Measurements from ENCODE around the gene EGFR.

EGFR gene

GRCh38 chr7:55177589-55178261 is 158.9 kb downstream of the EGFR start:
- DNase-seq, result peak; percentile 78

DNA sequence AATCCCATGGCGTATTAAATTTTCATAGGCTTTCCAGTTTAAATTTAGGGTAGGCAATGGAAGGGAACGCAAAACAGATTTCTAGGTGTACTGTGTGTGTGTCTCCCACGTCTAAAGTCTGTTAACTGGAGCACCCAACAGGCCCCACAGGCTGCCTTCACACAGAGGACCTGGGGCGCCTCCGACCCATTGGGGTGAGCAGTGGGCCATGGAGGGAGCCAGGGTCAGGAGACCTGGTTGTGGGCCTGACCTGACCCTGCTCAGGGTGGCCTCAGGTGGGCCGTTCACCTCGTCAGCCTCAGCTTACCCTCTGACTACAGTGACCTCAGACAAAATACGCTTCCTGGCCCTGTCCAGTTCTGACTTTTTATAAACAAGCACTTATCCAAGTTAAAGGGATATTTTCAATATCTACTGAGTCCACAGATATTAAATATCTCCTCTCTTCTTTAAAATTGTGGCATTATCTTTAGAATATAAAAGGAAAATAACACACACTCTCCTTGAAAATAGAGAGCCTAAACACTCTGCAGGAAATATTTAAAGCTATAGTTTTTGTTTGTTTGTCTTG is 159.6 kb downstream of the EGFR start:
- no peak for DNase-seq

GRCh38 chr7:55178863-55179773 is 160.3 kb downstream of the EGFR start:
- no peak for DNase-seq

DNA sequence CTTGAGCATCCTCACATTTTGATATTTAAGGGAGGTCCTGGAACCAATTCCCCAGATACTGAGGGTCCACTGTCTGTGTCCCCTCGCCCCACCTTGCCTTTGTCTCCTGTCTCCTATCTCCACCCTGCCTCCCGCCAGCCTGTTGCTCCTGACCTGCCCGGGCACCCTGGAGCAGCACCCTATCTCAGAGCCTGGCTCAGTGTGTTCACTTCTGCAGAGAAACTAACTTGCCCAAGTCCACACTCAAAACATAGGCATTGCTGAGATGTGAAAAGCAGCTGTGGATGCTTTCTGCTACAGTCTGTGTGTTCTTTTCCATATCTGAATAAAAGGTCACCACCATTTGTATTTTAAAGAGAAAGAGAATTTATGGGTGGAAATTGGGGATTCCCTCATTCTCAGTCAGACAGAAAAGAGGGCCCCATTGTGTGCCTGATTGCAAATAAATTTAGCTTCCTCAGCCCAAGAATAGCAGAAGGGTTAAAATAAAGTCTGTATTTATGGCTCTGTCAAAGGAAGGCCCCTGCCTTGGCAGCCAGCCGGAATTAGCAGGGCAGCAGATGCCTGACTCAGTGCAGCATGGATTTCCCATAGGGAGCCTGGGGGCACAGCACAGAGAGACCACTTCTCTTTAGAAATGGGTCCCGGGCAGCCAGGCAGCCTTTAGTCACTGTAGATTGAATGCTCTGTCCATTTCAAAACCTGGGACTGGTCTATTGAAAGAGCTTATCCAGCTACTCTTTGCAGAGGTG is 161.3 kb downstream of the EGFR start:
- DNase-seq, result no peak

DNA sequence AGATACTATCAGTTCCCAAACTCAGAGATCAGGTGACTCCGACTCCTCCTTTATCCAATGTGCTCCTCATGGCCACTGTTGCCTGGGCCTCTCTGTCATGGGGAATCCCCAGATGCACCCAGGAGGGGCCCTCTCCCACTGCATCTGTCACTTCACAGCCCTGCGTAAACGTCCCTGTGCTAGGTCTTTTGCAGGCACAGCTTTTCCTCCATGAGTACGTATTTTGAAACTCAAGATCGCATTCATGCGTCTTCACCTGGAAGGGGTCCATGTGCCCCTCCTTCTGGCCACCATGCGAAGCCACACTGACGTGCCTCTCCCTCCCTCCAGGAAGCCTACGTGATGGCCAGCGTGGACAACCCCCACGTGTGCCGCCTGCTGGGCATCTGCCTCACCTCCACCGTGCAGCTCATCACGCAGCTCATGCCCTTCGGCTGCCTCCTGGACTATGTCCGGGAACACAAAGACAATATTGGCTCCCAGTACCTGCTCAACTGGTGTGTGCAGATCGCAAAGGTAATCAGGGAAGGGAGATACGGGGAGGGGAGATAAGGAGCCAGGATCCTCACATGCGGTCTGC is 162.2 kb downstream of the EGFR start:
- no peak for DNase-seq

- DNase-seq, result no peak
Observed at GRCh38 chr7:55181762-55182161, 162.9 kb downstream of the EGFR start.

DNA sequence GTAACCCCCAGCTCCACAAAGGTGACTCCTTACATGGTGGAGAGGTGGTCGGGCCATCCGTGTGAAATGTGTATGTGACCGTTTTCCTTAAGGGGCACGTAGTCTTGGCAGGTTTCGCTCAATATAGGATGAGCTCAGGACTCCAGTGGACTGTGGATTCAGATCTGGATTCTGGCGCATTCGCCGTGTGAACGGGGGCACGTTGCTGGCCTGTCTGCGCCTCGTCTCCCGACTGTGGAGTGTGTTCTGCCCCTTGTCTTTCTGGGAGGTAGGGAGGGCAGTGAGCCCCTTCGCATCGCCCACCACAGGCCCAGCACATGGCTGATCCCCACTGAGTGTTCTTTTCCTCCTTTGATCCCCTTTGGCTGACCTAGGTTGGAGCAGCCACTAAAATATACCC is 165.1 kb downstream of the EGFR start:
- DNase-seq, result no peak

DNA sequence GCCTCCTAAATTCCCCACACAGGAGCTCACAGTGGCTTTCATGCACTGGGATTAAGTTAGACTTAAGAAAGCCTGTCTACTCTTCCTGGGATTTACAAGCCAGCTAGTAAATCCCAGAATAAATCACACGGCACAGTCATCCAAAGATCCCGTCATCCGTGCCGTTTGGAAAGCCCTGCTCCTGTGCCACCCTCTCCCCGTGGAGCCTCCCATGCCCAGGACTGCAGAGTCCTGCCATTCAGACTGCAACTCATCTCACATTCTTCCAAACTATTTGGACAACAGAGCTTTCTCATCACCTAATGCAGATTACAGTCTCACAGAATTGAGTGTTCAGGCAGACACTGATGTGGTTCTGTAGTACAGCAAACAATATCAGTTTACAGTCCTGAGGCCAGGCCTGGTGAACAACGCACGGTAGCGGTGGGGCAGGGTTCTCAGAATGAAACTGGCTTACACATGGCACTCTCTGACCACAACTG is 166.5 kb downstream of the EGFR start:
- DNase-seq, result no peak

- no peak for DNase-seq
Observed at GRCh38 chr7:55185941-55186609, 167.3 kb downstream of the EGFR start.

DNA sequence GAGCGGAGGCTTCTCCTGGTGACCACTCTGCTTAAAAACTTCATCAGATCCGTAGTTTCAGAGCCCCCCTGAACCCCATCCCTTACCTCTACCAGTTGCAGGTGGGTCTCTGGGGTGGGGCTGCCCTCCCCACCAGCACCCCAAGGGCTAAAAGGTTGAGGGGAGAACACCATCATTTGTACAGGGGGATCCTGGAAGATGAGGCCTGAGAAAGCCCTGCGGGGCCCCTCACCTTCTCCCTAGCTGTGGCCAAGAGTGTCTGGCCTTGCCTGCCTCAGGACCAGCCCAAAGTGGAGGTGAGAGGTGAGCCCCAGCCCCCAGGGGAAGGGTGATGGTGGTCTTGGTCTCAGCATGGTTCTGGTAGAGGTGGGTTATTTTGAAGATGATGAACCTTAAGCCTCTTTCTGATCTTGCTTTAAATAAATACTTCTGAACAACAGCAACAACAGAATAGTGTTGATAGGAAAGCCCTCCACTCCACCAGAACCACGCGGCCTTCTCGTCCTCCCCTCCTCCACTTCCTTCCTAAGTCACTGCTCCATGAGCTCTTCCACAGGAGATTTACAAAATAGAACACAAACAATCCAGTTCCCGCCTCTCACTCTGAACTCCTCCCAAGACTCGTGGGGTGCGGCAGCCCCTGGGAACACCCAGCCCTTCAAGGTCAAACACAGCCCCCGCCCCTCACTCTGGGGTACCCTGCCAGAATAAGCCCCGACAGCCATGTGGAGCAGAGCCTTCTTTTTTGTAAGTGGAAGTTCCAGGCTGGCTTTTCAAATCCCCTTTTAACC is 169.1 kb downstream of the EGFR start:
- peak; percentile 41 for DNase-seq

GRCh38 chr7:55188590-55189138 is 169.8 kb downstream of the EGFR start:
- no peak for DNase-seq

- DNase-seq, result no peak
Observed at GRCh38 chr7:55189146-55189766, 170.4 kb downstream of the EGFR start.

DNA sequence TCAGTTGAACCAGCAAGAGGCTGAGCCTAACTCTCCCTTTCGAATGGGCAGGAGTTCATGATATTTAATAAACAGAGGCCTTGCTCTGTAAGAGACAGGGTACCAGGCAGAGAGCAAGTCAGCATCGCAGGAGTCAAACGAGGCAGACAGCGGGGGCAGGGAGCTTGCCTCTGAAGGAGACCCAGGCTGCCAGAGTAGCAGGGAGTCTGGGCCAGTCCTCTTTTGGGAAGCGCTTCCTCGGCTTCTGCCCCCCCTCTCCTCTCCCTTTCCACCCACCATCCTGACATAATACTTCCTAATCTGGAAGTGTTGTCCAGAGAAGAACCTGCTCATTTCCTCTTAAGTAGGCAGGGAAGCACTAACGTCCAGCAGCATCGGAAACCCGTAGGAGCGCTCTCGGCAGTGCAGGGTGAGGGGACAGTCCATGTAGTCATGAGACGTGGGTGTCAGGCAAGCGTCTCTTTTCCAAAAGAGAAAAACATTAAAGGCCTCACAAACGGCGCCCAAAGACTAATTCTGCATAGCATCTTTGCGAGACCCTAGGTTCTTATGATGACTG is 171.1 kb downstream of the EGFR start:
- DNase-seq, result no peak

GRCh38 chr7:55190511-55191160 is 171.8 kb downstream of the EGFR start:
- DNase-seq, result no peak

DNA sequence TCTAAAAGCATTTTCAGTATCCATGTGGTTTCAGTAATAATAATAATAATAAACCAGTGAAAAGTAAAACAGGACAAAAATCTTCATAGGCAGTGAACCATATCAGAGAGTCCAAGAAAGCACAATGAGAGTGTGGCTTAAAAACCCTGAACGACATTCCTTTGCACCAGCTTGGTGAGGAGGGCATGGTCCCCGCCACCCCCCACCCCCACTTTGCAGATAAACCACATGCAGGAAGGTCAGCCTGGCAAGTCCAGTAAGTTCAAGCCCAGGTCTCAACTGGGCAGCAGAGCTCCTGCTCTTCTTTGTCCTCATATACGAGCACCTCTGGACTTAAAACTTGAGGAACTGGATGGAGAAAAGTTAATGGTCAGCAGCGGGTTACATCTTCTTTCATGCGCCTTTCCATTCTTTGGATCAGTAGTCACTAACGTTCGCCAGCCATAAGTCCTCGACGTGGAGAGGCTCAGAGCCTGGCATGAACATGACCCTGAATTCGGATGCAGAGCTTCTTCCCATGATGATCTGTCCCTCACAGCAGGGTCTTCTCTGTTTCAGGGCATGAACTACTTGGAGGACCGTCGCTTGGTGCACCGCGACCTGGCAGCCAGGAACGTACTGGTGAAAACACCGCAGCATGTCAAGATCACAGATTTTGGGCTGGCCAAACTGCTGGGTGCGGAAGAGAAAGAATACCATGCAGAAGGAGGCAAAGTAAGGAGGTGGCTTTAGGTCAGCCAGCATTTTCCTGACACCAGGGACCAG is 172.5 kb downstream of the EGFR start:
- DNase-seq, result no peak

- peak; percentile 40 for DNase-seq
Observed at GRCh38 chr7:55191926-55192692, 173.3 kb downstream of the EGFR start.

DNA sequence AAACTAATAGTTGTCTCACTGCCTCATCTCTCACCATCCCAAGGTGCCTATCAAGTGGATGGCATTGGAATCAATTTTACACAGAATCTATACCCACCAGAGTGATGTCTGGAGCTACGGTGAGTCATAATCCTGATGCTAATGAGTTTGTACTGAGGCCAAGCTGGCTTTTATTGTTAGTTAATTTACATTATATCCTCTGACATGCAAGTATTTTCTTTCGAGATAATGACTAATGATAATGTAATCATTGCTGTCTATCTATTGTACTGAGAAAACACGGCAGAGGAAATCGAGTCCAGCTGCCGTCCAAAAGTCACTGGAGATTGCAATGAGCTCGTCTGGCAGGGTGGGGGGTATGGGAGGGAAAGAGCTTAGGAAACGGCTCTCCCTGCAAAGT is 173.9 kb downstream of the EGFR start:
- no peak for DNase-seq

DNA sequence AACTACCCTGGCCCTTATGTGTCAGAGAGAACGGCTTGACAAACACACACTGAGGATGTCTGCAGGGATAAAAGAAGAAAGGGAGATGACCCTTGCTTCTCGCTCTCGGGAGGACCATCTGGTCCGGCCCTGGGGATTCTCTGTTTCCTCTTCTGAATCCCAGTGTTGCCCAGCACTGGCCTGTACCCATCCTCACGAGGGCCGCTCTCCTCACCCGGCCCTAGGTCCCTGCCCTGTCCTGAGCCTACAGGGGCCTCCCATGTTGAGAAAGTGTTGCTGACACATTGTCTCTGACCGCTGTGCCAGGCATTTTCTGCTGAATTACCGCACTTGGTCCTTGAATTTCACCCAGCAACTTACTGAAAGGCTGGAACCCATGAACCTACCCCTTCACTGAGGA is 174.4 kb downstream of the EGFR start:
- DNase-seq, result no peak

Measured in right hindlimb (tissue), 1 donor.